Hepatic stellate cell (primary cell): Measurements from ENCODE around the gene METRN.

Experiments used
- DNase-seq: peaks from one replicate; pipeline ENCODE4 v3.0.0; 2011; ENCODE audit warnings: low spot score

METRN gene

DNA sequence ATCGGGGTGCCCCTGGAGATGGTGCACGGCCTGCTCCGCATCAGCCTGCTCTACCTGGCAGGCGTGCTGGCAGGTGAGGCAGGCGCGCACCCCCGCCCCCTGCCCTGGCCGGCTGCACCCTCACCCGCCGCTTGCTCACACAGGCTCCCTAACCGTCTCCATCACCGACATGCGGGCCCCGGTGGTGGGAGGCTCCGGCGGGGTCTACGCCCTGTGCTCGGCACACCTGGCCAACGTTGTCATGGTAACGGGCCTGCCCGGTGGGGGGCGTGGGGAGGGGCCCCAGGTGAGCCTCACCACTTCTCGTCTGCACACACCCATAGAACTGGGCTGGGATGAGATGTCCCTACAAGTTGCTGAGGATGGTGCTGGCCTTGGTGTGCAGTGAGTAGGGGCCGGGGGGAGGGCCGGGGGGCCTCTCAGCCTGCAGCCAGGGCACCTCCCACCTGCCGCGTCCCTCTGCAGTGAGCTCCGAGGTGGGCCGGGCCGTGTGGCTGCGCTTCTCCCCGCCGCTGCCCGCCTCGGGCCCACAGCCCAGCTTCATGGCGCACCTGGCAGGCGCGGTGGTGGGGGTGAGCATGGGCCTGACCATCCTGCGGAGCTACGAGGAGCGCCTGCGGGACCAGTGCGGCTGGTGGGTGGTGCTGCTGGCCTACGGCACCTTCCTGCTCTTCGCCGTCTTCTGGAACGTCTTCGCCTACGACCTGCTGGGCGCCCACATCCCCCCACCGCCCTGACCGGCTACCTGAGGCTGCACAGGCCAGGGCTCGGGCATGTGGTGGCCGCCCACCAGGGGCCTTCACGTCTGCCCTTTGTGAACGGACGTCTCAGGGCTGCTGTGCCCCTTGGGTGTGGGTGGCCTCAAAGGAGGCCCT lies 37.4 kb upstream of the METRN start:
- no peak for DNase-seq

DNA sequence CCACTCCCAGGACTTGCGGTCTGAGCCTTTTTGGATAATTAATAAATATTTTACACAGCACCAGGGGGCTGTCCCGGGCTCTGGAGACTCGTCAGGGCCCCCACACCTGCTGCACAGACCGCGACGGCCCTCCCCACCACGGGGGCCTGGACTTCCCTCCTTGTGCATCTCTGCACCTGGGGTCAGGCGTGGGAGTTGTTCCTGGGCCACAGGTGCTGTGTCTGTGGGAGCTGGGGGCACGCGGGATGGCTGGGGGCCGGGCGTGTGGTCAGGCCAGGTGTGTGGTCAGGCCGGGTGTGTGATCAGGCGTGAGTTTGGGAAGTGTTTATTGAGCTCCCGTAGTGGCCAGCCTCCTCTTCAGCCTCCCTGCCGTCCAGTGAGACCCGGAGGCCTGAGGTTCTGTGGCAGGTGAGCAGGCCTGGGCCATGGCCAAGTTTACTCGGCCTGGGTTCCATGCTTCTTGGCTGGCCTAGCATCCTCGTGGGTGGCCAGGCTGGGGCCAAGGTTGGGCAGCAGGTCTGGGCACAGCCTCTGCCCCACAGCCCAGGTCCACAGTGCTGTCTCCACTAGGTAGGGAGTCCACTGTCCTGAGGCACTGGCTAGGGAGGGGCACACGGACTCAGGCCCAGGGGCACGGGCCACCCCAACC lies 36.6 kb upstream of the METRN start:
- DNase-seq, result no peak

DNA sequence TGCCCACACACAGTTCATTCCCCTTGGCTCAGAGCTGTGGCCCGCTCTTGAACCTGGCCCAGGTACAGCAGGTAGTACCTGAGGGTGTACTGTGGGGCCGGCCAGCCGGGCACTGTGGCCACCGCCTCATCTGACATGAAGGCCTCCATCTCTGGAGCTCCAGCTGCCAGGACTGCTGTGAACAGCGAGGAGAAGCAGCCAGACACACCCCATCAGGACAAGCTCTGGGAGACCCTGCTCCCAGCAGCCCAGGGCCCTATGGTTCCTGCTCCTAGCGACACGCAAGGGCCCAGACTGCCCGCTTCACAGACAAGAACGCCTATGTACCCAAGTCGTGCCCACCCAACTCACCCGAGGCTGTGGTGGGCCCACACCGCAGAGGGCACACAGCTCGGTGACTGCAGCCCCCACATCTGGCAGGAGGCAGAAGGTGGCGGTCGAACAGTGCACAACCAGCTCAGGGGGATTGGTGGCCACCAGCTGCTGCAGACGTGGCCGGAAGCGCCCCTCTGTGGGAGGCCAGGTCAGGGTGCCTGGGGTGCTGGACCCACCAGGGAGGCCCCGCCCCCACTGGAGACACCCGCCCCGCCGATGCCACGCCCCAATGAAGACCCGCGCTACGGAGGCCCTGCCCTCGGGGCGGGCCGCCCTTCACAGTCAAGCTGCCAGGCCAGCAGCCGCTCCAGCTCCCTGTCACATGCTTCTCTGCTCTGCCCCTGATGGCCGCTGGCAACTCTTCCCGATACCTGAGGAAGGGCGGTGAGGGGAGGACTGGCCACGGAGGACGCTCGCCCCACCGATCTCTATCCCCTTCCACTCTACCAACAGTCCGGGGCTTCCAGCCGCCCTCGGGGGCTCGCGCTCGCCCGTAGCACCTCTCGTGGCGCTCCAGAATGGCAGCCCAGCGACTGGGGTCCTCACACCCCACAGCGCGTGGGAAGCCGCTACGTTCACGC lies 35.8 kb upstream of the METRN start:
- DNase-seq, result no peak

DNA sequence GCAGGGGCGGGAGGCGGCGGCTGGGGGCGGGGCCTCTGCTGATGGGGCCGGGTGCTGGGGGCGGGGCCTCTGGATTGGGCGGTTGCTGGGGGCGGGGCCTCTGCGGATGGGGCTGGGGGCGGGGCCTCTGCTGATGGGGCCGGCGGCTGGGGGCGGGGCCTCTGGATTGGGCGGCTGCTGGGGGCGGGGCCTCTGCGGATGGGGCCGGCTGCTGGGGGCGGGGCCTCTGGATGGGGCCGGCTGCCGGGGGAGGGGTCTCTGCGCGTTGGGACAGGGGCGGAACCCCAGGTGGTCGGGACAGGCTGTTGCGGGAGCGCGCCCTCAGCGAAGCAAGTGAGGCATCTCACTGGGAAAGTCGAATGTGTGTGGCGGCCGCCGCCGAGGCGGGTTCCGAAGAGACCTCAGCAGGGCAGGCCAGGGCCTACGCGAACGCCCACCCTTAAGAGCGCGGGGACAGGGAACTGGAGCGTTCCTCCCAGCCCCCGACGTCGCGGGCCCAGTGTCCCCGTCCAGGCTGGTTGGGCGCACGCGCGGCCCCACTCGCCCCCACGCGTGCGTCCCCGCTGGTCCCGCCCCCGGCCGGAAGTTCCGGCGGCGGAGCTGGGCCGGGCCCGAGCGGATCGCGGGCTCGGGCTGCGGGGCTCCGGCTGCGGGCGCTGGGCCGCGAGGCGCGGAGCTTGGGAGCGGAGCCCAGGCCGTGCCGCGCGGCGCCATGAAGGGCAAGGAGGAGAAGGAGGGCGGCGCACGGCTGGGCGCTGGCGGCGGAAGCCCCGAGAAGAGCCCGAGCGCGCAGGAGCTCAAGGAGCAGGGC lies 34.9 kb upstream of the METRN start, which contains the start of gene STUB1:
STUB1 (plus strand) TSS at position 597 of the 811 bp plus-strand sequence; CDS start at position 713, 116 bp downstream.
- peak; percentile 91 for DNase-seq

DNA sequence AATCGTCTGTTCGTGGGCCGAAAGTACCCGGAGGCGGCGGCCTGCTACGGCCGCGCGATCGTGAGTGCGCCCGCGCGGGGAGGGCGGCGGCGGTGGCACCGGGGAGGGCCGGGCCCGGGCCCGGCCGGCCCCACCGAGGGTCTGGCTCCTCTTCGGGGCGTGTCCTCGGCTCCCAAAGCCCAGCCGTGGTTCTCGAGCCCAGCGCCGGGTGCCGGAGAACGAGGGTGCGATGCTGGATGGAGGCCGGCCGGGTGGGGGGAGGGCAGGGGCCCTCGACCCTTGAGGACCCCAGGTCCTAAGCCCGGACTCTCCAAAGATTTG lies 34.3 kb upstream of the METRN start:
- no peak for DNase-seq

DNA sequence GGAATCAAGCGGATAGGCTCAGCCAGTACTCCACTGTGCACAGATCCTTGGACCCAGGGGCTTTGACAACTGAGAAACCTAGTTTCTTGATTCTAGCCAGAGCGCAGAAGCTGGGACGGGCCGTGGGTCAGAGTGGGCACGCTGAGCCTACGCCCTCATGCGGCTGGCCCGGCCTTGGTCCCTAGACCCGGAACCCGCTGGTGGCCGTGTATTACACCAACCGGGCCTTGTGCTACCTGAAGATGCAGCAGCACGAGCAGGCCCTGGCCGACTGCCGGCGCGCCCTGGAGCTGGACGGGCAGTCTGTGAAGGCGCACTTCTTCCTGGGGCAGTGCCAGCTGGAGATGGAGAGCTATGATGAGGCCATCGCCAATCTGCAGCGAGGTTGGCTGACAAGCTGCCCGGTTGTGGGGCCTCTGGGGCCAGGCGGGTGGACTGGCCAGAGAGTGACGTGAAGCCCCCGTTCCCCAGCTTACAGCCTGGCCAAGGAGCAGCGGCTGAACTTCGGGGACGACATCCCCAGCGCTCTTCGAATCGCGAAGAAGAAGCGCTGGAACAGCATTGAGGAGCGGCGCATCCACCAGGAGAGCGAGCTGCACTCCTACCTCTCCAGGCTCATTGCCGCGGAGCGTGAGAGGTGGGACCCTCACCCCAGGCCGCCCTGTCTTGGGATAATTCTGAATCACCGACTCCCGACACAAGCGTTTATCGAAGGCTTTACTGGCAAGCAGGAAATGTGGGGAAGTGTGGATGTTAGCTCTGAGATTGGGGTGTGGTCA lies 33.8 kb upstream of the METRN start:
- DNase-seq, result peak; percentile 40

DNA sequence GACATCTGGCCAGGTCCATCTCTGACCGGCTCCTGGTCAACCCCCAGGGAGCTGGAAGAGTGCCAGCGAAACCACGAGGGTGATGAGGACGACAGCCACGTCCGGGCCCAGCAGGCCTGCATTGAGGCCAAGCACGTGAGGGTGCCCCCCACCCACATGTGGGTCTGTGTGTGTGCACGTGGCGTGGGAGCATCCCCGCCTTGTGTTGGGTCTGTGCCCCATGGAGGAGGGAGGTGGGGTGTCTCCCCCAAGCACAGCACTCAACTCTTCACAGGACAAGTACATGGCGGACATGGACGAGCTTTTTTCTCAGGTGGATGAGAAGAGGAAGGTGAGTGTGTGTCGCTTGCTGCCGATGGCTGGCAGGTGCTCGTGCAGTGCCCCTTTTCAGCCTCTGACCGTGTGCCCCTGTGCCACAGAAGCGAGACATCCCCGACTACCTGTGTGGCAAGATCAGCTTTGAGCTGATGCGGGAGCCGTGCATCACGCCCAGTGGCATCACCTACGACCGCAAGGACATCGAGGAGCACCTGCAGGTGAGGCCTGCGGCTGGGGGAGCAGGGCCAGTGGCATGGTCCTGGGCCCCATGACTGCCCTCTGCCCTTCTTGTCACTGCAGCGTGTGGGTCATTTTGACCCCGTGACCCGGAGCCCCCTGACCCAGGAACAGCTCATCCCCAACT lies 33.0 kb upstream of the METRN start:
- no peak for DNase-seq

DNA sequence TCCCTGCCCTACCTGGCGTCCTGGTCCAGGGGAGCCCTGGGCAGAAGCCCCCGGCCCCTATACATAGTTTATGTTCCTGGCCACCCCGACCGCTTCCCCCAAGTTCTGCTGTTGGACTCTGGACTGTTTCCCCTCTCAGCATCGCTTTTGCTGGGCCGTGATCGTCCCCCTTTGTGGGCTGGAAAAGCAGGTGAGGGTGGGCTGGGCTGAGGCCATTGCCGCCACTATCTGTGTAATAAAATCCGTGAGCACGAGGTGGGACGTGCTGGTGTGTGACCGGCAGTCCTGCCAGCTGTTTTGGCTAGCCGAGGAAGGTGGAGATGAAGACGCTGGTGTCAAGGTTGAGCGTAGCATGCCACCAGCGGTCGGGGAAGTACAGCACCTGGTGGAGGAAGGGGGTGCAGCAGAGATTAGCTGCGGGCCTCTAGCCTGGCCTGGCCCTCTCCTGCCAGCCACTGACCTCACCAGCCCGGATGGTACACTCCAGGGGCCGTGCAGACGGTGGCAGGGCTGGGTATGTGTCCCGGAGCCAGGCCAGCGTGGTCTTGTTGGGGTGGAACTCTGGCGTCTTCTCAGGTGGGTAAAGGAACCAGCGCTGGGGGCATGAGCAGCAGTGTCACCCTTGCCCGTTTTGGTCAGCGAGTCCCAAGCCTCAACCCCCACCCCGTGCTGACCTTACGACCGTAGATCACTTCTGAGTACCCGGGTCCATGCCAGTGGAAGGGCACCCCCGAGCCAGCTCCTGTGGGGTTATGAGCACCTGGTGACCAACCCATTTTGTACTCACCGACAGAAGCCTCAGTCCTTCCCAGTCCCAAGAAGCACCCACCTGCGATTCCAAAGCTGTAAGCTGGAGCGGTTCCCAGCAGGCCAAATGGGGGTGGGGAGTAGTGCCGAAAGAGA lies 32.2 kb upstream of the METRN start:
- no peak for DNase-seq

DNA sequence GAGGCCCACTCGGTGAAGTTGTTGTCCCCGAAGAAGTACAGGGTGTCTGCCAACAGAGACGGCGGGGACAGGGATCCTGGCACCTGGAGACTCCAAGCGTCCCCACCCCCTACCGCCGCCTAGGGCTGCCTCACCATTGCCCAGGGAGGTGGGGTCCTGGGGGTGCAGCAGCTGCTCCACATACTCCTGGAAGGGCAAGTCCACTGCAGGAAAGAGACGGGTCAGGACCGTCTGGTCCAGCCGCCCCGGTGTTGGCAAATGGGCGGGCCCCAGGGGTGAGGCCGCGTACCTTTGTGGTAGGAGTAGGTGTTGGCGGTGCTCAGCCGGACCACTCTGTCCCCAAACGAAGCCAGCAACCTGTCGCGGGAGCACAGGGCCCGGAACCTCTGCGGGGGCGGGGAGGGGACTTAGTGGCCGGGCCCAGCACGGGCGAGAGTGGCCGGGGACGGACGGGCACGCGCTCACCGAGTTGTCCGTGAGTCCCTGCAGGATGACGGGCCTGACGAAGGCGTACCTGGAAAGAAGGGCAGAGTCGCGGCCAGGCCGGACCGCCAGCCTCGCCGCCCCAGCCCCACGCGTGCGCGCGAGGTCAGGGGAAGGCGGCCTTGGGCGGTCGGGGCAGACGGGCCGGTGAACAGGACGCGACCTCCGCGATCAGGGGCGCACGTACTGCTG lies 31.4 kb upstream of the METRN start:
- no peak for DNase-seq

DNA sequence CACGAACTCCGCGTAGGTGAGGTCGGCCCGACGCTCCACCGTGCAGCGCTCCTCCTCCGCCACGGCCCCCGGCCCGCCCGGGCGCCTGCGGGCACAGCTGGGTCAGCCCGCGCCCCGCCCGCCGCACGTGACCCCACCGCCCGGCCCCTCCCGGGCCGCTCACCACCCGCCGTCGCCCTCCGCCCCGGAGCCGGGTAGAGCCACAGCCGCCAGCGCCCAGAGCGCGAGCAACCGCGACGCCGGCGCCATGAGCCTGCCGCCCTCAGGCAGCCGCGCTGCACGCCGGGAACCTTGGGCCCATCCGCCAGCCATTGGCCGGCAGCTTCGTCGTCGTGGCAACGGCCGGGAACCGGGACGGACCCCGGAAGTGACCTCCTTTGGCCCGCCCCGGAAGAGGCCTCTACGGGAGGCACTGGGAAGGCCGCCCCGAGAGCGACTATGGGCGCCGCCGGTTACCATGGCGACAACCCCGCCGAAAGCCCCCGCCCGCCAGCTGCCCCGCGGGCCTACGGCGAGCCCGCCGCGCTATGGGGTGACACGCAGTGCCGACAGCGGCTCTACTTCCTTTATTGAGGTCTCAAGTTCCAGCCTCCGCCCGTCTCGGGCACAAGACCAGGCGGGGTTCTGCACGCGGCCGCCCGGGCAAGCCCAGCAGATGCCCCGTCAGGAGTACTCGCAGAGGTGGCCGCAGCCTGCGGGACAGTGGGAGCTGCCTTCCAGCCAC lies 30.7 kb upstream of the METRN start, which contains the start of gene JMJD8:
JMJD8 (minus strand) TSS at position 264 of the 724 bp plus-strand sequence; CDS start at position 249, 15 bp downstream.
- peak; percentile 97 for DNase-seq

DNA sequence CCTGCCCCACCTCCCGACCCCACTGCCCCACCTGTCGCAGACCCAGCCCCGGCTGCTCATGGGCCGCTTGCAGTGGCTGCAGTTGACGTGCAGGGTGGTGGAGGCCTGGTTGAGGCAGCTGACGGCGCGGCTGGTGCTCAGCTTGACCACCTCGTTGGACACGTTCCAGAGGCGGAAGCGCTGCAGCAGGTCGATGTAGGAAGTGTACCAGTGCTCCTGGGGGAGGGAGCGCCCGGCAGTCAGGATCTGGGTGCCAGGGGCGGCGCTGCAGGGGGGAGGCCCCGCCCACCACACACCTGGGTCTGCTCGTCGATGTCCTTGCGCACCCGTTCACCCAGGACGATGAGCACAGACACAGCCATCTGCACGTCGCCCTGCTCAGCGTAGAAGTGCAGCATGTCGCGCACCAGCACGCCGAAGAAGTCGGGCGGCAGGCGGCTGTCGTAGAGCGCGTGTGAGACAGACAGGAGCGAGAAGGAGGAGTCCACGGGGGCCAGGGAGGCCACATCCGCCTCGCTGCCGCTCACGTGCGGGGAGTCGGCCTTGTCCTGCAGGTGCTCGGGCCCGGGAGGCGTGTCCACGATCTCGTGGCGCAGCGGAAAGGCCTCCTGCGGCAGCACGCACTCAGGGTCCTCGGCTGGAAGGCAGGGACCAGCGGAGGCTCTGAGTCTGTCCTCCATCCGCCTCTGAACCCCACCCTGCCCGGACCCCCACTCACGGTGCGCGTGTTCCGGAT lies 29.8 kb upstream of the METRN start:
- no peak for DNase-seq

DNA sequence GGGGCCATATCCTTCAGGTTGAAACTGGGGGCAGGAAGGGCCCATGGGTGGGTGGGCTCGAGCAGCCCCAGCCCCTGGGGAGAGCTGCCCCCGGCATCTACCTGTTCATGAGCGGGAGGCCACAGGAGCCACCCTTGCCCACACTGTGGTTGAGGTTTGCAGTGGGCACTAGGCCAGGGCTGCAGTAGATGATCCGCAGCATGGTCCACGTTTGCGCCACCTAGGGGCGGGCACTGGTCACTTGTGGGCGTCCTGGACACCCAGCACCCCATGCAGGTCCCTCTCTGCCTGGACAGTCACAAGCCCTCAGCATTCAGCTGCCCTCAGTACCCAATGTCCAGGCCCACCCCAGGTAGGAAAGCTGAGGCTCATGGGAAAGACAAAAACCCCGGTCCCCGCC lies 29.0 kb upstream of the METRN start:
- no peak for DNase-seq

DNA sequence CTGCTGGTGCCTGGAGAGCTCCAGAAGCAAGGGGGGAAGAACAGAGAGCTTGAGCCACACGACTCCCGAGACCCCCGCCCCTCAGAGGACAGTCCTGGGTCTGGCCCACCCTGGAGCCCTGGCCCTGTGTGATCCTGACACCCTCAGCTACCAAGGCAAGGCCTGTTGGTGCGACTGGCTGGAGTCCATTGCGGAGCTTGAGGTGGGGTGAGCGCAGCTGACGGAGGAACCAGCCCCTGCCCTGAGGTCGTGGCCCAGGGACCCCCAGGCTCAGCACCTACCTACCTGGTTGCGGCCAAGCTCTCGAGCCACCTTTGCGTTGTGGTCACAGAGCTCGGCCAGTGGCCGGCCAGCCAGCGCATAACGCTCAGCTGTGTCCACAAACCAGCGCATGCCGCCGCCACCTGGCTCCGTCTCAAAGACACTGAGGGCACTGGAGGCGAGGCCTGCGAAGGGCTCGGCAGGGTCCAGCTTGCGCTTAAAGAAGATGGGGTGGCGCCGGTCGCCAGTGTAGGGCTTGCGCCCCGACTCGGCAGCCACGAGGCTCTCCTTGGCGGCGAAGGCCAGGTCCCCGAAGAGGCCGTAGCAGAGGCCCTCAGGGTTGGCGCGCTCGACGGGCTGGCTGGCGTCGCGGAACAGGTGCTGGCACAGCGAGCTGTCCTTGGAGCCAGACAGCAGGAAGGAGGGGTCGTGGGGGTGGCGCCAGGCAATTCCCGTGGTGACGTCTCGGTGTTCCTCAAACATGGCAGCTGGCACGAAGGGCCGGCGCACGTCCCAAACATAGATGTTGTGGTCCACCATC lies 28.3 kb upstream of the METRN start:
- DNase-seq, result no peak

DNA sequence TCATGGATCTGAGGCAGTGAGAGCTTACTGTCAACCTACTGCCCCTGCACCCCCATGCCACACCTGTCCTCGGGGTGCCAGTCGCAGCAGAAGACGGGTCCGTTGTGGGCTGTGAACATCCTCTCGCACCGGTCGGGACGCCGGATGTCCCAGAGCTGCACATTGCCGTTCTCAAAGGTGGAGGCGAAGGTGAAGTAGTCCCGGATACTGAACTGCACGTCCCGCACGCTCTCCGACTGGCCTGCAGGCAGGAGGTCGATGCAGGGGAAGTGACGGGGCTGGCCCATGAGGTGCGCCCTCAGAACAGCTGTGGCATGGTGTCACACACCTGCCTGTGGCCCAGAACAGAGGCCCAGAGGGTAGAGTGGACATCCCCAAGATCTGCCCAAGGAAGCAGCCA lies 27.4 kb upstream of the METRN start:
- no peak for DNase-seq

DNA sequence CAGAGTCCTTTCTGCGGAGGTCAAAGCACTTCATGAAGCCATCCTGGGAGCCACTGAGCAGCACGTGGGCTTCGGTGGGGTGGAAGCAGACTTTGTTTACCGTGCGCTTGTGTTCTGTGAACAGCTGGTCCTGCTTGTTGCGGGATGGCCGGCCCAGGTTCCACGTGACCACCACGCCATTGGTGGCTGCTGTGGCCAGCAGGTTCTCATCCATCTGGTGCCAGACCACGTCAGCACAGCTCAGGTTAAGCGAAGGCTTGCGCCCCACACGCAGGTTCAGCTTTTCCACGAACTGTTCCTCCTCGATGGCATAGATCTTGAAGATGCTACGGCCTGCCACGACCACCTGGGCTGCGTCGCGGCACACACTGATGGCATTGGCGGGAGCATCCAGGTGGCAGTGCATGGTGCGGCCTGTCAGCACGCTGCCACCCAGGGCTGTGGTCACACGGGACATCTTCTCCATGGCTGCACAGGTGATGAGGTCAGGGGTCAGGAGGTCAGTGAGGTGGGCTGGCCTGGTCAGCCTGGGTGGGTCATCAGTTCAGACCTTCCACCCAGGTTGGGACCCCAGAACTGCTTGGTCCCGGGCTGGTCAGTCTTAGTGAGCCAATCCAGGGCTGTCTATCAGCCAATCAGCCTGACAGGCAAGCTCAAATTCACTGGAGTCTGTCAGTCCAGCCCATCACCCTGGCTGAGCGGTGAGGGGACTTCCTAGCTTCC lies 25.6 kb upstream of the METRN start:
- no peak for DNase-seq
